NCI-H128 (cell line): ENCODE data around the gene ARHGAP25.

Experiments used
- DNase-seq: peaks from one replicate; lab custom pipeline; 2025; ENCODE audit not compliant: unreplicated experiment; lab: John Stamatoyannopoulos, UW

The ARHGAP25 gene

DNA sequence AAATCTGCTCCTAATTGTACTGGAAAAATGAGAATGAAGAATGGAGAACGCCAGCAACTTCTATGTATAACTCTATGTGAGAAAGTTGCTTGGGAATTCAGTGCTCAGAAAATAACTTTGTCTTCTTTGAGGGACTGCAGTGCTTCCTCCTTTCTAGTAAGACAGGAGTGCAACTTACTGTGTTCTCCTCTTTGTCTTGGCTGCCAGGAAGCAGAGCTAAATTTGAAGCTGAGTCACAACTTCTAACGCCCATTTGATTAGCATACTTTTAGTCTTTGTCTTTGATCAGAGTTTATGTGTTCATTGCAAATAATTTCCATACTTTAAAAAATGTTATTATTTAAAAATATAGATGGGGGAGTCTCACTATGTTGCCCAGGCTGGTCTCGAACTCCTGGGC is 6.6 kb downstream of the ARHGAP25 start:
- no peak for DNase-seq

DNA sequence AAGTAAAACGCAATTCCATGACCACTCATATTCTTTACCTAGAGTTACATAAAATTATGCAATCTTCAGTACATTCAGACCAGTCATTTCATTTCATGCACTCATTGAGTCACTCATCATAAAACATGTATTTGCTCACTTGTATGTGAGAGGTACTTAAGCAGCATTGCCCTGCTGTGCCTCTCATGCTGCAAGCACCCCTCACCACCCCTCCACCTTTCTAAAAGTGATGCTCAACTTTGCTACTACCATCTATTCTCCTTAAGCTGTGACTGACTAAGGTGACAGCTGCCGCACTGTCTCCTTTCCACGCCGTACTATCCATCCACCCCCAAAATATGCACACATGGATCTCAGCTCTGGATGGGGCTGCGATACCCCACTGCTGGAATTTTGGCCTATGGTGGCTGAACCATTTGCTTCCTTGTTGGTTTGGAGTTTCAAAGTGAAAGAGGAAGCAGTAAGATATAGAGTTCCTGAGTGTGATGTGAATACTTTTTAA is 7.2 kb downstream of the ARHGAP25 start:
- no peak for DNase-seq

DNA sequence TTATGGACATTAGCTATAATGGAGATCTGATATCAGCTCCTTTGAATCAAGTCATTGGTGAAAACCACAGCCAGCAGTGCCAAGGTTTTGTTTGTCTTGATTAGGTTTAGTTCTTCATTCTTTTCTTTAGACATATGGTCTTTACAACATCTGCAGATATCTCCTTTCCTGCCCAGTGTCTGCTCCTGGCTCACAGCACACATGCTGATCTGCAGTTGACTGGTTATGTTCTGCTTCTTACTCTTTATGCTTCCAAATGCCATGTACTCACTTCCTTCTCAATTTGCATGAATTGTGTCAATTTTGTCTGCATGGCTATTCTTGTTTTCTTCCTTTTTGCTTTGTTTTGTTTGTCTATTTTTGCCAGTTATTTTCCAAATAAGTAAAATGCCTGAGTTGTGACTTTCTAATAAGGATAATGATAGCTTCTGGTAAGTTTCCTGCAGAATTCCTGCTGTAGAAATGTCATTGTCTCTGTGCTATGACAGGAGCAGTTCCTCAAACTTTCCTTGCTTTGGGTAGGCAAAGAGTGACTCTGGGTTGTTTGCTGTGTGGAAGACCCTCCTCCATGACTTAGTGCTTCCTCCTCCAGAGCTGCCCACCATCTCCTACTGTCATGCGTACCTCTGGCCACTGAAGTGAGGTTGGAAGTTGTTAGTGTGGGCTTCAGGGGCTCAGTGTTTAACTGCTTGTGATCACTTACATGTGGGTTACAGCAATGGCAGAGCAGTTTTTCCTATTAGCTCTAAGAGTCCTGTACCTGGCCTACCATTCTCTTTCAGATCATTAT is 8.2 kb downstream of the ARHGAP25 start:
- DNase-seq, result no peak

DNA sequence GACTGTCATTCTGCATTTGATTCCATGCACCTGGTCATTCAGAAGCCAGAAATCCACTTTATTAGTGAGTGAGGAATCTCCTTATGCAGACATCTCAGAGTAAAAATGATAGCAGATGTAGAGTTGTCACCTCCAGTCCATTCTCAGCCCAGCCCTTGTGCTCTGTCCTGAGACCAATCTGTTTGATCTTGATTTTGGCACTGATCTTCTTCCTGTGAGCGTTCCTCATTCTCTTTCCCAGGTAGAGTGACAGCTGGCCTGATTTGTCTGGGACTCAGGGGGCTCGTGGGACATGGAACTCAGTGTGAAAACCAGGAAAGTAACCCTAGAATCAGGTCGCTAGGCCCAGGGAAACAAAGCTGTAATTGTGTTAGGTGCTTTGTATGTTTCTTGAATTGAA is 8.9 kb downstream of the ARHGAP25 start:
- DNase-seq, result no peak

DNA sequence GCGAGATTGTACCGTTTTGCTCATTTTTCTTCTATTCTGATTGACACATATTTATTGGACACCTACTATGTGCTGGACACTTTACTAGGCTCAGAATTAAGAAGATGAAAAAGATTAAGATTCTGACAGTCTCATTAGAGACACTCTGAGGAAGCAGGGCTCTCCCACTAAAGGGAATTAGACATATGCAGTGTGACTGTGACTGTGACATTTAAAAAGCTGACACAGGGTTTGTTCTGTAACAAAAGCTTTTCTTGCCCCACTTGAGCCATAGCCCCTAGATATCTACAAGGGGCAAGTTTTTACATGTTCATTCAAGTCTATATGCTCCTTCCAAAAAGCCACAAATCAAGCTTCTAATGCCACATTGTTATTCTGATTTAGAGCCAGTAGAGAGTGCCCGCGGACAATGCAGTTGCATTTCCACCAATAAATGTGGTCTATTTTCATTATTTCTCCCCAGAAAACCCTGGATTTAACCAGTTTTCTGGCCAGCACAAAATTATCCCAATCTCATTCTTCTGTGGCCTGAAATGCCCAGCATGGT is 9.8 kb downstream of the ARHGAP25 start:
- DNase-seq, result no peak

DNA sequence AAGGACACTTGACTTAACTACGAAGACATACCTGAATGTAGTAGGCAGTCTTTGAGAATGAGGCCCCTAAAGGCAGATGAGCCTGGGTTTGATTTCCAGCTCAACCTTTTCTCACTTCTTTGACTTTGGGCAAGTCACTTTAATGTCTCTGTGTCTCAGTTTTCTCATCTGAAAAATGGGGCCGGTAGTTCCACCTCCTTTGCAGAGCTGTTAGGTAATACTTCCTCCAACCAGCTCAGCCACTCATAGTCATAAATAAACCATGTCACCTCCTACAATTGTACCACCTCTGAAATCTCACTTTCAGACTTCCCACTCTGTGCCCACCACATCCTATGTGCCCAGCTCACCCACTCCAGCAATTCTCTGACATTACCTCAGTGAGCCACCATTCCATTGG is 10.4 kb downstream of the ARHGAP25 start:
- DNase-seq, result no peak

DNA sequence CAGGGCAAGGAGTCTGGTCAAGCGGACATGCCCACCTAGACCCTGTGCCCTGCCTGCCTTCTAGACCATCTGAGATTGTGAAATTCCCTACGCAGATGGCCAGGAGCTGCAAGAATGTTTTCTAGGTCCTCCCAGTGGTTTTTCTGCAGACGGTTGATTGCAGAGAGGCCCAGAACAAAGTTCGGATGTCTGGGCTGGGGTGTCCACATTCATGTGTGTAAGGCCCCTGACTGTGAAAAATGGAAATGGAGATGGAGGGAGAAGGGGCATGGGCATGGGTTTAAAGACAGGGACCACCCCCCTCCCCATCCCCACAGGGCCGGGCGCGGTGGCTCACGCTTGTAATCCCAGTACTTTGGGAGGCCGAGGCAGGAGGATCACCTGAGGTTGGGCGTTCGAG is 11.8 kb downstream of the ARHGAP25 start:
- no peak for DNase-seq

DNA sequence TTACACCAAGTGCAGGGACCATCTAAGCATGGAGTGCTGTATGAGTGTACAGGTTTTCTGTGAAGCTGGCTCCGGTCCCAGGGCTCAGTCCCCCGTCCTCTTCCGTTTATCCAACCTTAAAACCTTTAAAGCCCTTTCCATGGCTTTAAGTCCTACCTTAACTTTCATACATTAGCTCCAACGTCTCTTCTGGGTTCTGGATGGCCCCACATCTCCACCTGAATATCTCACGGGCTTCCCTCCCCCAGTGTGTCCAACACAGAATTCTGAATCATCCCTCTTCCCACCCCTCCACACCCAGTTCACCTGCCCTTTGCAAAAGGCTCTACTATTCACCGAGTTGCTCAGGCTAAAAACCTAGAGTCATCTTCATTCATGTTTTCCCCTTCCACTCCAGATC is 12.8 kb downstream of the ARHGAP25 start:
- no peak for DNase-seq

DNA sequence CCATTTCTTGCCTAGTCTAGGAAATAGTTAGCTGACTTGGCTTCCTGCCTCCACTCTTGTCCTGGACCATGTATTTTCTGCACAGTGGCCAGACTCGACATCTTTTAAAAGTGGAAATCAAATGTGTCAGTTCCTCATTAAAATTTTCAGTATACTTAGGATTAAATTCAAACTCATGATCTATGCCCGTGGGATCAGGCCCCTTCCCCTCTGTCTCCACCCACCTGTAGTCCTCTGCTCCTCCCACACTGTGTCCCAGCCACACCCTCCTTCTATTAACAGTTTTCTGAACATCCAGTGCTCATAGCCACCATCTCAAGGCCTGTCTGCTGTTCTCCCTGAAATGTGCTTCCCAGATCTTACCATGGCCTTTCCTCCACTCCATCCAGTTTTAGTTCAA is 13.3 kb downstream of the ARHGAP25 start:
- no peak for DNase-seq

DNA sequence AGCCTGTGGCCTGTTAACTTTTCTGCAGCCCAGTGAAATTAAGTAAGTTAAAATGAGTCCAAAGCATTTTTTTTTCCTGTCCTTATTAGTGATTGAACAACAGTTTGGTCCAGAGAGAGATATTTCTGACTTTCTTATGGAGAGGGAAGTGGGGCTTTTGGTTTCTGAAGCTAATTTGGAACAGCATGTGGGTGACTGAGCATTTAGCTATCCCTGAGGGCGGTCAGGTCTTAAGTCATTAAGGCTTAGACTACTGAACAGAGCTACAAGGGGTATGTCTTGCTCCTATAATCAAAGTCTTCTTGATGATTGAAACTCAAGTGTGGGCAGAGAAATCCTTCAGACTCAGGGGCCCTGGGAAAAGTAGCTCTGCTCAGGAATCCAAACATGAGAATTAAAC is 14.0 kb downstream of the ARHGAP25 start:
- DNase-seq, result no peak

DNA sequence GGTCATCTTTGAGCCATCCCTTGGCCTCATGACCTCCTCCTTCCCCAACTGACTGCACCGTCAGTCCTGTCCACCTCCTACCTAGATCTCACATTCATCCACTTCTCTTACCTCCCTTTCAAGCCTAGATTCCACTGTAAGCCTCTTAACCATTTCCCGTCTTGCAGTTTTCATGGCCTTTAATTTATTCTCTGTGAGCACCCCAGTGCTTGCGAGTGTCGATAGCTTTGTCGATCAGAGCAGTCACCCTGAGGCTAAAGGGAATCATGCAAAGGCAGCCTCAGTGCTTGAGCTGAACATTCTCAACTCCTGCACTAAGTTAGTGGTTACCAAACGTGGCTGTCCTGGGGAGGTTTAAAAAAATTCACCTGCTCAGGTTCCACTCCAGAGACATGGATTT is 14.7 kb downstream of the ARHGAP25 start:
- no peak for DNase-seq

DNA sequence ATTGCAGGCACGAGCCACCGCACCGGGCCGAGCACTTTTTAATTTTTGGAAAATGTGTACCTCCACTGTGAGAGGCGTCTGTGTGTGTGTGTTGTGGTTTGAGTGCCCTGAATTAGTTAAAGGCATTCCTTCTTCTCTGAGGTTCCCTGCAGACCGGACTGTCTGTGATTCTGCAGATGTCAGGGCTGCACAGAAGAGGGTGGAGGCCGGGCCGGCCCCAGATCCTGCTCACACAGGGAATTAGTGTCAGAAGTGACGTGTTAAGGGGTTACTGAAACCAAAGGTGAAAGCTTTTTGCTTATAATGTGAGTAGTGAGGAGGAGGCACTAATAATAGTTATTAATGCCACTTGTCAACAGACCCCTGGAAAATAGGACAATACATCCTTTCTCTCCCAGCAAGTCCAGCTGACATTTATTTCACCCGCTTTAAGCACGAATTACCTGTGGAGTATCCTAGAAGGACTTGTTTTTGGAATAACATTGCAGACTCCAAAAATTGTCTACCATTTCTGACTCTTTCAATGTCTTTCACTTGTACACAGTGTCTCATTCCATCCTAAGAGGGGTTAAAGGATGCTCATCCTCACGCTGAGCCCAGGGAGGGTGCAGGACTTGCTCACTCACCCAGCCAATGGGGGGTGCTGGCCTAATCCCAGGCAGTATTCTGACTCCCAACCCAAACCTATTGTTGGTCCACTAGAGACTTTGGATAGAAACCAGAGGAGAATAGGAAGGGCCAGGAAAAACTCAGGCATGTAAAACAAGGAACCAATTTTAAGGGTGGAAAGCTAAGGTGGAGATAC is 16.2 kb downstream of the ARHGAP25 start:
- DNase-seq, result no peak

DNA sequence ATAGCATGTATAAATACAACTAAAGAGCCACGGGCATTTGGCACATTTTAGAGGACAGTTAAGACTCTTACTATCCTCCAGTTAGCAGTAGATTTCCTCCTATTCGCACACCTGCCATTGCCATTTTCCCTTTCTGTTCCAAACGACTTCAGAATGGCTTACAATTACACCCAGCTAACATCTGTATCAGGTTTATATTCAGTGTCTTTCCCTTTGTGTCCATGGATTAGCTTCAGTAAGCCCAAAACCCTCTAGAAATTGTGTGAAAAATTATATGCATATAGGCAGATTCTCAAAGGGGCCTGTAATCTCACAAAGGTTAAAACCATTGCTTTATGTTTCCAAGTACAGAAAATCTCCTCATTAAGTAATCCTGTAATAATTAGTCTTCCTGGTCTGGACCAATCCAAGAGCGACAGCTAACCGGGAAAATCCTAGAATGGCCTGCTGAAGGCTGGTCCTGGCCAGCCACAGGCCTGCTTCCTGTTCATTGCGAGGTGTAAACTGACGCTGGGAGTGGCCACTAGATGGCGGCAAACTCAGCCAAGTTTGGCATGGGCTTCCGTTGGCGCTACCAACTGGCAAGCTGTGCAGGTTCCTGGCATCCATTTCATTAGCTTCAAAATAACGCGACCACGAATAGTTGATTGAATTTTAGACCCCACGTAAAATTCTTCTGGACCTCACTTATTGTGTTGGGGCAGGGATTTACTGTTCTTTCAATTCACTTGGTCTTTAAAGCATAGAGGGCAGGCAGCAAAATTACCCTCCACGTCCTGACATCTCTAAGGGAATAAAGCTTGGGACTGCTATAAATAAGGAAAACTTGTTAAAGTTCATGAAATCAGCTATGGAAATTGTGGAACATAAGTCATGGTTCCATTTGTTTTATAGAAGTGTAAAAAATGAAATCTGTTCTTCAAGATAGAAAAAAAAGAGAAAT is 17.1 kb downstream of the ARHGAP25 start:
- DNase-seq, result peak; percentile 78

DNA sequence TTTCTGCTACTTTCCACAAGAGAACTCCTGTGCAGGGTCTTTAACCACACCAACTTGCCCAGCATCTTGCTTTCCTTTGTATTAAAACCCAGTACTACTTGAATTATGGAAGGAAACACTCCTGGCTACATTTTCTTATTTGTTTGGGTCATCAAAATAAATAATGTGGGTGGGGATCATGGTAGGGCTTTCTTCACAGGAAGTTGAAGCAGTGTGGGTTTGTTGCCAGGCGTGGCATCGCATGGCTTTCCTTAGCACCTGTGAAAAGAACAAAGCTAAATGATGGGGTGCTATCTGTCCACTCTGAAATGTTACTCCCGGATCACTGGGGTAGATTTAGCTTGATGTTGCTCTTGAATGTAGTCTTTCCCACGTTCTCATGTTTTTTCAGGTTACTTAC is 18.7 kb downstream of the ARHGAP25 start:
- DNase-seq, result no peak

DNA sequence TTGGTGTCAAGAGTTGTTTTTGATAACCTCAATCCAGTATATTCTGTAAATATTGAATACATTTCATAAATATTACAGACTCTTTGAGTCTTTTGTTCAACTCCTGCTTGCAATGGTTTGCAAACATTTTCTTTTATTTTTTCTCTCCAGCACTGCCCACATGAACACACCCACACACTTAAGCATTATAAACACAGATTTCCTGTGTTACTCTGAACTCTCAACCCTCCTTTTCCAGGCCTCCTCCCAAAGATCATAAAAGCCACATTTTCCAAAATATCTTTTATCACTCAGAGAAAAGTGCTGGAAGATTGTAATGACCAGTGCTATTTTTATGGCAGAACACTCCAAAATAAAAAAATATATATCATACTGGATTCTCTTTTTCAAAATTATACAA is 20.5 kb downstream of the ARHGAP25 start:
- DNase-seq, result no peak

DNA sequence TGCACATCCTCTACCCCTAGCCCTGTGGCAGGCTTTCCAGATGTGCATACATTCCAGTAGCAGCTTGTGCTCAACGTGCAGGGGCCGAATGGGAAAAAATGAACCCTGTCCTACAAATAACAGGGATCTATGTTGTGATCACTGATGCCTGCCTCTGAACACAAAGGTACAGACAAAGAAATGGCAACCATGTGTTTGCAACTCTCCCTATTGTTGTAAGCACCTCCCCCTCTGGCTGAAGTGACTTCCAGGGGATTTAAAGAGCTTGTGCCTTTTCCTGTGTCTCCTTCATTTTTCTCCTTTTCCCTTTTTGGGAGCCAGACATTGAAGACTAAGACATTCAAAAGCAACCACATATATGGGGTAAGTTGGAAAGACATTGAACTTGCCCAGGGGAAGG is 21.6 kb downstream of the ARHGAP25 start:
- no peak for DNase-seq

DNA sequence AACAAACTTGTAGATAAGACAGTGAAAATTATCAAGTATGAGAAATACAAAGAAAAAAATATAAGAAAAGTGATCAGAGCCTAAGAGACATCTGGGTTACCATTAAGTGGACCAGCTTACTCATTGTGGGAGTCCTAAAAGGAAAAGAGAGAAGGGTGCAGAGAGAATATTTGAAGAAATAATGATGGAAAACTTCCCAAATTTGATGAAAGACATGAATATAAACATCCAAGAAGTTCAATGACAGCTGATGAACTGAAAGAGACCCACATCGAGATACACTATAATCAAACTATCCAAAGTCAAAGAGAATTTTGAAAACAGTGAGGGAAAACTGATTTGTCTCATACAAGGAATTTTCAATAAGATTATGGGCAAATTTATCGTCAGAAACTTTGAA is 22.5 kb downstream of the ARHGAP25 start:
- no peak for DNase-seq

DNA sequence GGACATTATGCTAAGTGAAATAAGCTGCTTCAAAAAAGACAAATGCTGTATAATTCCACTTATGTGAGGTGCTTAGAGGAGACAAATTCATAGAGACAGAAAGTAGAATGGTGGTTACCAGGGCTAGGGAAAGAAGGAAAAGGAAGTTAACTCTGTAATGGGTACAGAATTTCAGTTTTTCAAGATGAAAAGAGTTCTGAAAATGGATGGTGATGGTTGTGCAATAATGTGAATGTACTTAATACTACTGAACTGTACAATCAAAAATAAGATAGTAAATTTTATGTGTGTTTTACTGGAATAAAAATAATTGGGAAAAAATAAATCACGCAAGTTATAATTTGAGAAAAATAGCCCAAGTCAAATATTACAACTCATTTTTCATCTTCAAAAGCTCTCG is 27.5 kb downstream of the ARHGAP25 start:
- no peak for DNase-seq

DNA sequence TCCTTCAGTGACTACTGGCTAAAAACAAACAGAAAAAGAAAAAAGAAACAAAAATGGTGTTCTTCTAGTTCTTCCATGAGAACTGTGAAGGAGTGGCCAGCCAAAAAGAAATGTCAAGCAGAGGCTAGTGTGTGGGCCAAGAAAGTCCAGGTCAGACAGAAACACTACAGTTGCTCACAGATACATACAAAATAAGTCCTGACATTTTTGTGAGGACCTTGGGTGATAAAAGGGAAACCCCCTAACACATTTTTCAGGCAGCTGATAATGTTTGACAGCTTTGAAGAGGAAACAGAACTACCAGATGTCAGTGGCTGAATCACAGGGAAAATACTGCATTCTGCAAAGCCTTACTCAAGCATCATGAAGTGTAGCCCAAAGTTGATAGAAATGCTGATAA is 28.1 kb downstream of the ARHGAP25 start:
- DNase-seq, result no peak

DNA sequence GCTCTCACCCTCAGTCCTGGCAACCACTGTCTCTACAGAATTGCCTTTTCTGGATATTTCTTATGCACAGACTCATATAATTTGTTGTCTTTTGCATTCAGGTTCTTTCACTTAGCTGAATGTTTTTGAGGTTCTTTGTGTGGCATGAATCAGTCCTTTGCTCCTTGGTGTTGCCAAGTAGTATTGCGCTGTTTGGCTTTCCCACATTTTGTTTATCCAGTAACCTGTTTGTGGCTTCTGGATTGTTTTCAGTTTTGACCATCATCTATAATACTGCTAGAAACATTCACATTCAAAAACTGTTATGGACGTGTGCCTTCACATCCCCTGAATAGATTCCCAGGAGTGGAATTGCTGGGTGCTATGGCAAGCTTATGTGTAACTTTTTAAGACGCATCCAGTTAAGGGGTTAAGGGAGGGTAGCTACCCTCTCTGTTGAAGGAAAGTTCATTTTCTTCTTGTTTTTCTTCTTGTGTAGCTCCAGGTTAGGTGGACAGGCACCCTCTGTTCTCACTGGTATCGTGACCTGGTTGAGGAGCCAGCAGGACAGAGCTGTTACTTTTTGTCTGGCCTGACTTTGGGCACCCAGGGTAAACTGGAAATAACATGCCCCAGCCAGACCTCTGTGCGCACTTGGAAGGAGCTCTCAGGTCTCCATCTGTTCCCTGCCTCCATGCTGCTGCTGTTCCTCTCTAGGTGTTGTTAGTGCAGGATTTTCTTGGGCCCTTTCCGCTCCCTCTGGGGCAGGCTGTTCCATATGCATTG is 29.6 kb downstream of the ARHGAP25 start:
- no peak for DNase-seq
